Measurements from ENCODE around the gene DUXB. TPM values are rescaled to one million over a fixed set of nuclear protein-coding genes. Genes with fewer than 3 reads are reported as not detected.

The DUXB gene
- total RNA-seq, 1 donor from 2014 or later: not detected

- Histone ChIP-seq H3K4me2 (no peak overlapping the region), H3K27me3 (no peaks in the 10 kb centered on the region), H3K9me3 (ENCODE audit: low read depth) (no peaks in the 10 kb centered on the region), H4K20me1 (ENCODE audit: low read depth) (peaks cover 6% of the 10 kb centered on the region), H3K79me2 (ENCODE audit: low read depth) (peaks cover 7% of the 10 kb centered on the region), H3K4me3 (no peak overlapping the region), H2AFZ (replicated peaks) (no peak overlapping the region), H3F3A (ENCODE audit: low read depth) (no peaks in the 10 kb centered on the region), H3K9ac (no peak overlapping the region), H3K27ac (no peak overlapping the region), H3K36me3 (peaks cover 15% of the 10 kb centered on the region), H3K4me1 (no peaks in the 10 kb centered on the region)
- Mint-ChIP-seq H3K27me3 (ENCODE audit: insufficient read depth, low read depth) (no peaks in the 10 kb centered on the region), H3K36me3 (peaks cover 17% of the 10 kb centered on the region), H3K9me3 (no peaks in the 10 kb centered on the region), H3K4me3 (no peak overlapping the region), H3K4me1 (peaks cover 3% of the 10 kb centered on the region), H3K27ac (no peak overlapping the region)
- TF ChIP-seq EZH2phosphoT487 (IDR thresholded peaks at IDR 0.05) (no peak), EZH2 (IDR thresholded peaks at IDR 0.05) (no peak), CTCF (IDR thresholded peaks at IDR 0.05) (no peak)
- no peak for DNase-seq (ENCODE audit: low spot score)
Observed at GRCh38 chr16:75658175-75658574, 43.1 kb downstream of the DUXB start.

- peaks cover 12% of the 10 kb centered on the region for H3K4me1 ChIP-seq
- no peak overlapping the region for H2AFZ ChIP-seq (replicated peaks)
- no peak overlapping the region for H3K4me3 ChIP-seq
- H3K4me3 Mint-ChIP-seq: no peak overlapping the region
- H3K36me3 Mint-ChIP-seq: peaks cover 33% of the 10 kb centered on the region
- peaks cover 15% of the 10 kb centered on the region for H3K36me3 ChIP-seq
- peaks cover under 1% of the 10 kb centered on the region for H3F3A ChIP-seq (ENCODE audit: low read depth)
- H3K9me3 ChIP-seq (ENCODE audit: low read depth): no peaks in the 10 kb centered on the region
- peaks cover 35% of the 10 kb centered on the region for H4K20me1 ChIP-seq (ENCODE audit: low read depth)
- no peak overlapping the region for H3K27ac Mint-ChIP-seq
- peaks cover 50% of the 10 kb centered on the region for H3K79me2 ChIP-seq (ENCODE audit: low read depth)
- H3K27me3 ChIP-seq: no peaks in the 10 kb centered on the region
- no peak overlapping the region for H3K27ac ChIP-seq
- H3K27me3 Mint-ChIP-seq (ENCODE audit: insufficient read depth, low read depth): peaks cover under 1% of the 10 kb centered on the region
- no peak overlapping the region for H3K4me2 ChIP-seq
- H3K9ac ChIP-seq: no peak overlapping the region
- H3K9me3 Mint-ChIP-seq: no peaks in the 10 kb centered on the region
- H3K4me1 Mint-ChIP-seq: peaks cover 20% of the 10 kb centered on the region
- no peak for TF ChIP-seq EZH2phosphoT487 (IDR thresholded peaks at IDR 0.05)
- no peak for TF ChIP-seq CTCF (IDR thresholded peaks at IDR 0.05)
- no peak for TF ChIP-seq EZH2 (IDR thresholded peaks at IDR 0.05)
- DNase-seq (ENCODE audit: low spot score): no peak
Observed at GRCh38 chr16:75653922-75654321, 47.3 kb downstream of the DUXB start.

- Histone ChIP-seq H3K27ac (peak overlapping the region; percentile 87), H2AFZ (replicated peaks) (peak overlapping the region; percentile 99), H3K27me3 (no peaks in the 10 kb centered on the region), H3K9me3 (ENCODE audit: low read depth) (no peaks in the 10 kb centered on the region), H4K20me1 (ENCODE audit: low read depth) (peaks cover 32% of the 10 kb centered on the region), H3K4me1 (peaks cover 15% of the 10 kb centered on the region), H3K36me3 (no peaks in the 10 kb centered on the region), H3F3A (ENCODE audit: low read depth) (peaks cover 13% of the 10 kb centered on the region), H3K4me3 (peak overlapping the region; percentile 95), H3K4me2 (peak overlapping the region; percentile 96), H3K79me2 (ENCODE audit: low read depth) (peaks cover 95% of the 10 kb centered on the region), H3K9ac (peak overlapping the region; percentile 87)
- H3K4me3 Mint-ChIP-seq: peak overlapping the region; percentile 96
- H3K36me3 Mint-ChIP-seq: peaks cover 23% of the 10 kb centered on the region
- peak; percentile 88 for DNase-seq (ENCODE audit: low spot score)
- H3K27ac Mint-ChIP-seq: peak overlapping the region; percentile 92
- H3K9me3 Mint-ChIP-seq: no peaks in the 10 kb centered on the region
- peaks cover 36% of the 10 kb centered on the region for H3K4me1 Mint-ChIP-seq
- peaks cover 5% of the 10 kb centered on the region for H3K27me3 Mint-ChIP-seq (ENCODE audit: insufficient read depth, low read depth)
- TF ChIP-seq EZH2phosphoT487 (IDR thresholded peaks at IDR 0.05) (no peak), CTCF (IDR thresholded peaks at IDR 0.05) (no peak), EZH2 (IDR thresholded peaks at IDR 0.05) (no peak)
Observed at GRCh38 chr16:75648265-75649076, 52.8 kb downstream of the DUXB start.
